Hippocampal formation (tissue), 2 donors: ENCODE measurements around the gene RGS17.
"Not testable (repeated sequence)": the region's sequence is repeated elsewhere in the genome, so short reads cannot be mapped to it uniquely, and the experiment has no call there.

ENCODE experiments used
- DNase-seq, 2 donors: peaks; one replicate each; lab custom pipeline; 2025; lab: John Stamatoyannopoulos, UW

RGS17 gene

DNA sequence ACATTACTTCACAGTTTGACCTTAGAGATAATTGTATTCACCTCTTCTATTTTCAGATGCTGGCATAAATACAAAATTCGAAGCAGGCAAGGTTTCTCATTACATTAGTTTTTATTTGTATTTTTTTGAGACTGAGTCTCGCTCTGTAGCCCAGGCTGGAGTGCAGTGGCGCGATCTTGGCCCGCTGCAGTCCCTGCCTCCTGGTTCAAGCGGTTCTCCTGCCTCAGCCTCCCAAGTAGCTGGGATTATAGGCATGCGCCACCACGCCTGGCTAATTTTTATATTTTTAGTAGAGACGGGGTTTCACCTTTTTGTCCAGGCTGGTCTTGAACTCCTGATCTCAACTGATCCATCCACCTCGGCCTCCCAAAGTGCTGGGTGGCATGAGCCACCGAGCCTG lies 145.8 kb downstream of the RGS17 start:
- not testable (repeated sequence) for DNase-seq

DNA sequence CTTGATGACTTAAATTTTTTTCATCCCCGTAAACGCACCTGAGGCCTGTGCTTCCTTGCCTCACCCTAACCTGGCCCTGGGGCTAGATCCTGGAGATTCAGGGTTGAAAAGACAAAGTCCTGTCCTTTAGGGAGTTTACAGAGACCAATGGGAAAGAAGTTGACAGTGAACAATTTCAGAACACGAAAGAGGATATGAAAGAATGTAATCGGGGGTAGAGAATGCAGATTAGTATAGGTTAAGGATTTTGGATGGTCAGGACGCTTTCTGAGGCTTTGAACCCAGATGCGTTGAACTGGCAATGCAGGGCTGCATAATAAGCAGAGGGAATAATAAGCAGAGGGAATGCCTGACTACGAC lies 146.6 kb downstream of the RGS17 start:
- DNase-seq: no peak

DNA sequence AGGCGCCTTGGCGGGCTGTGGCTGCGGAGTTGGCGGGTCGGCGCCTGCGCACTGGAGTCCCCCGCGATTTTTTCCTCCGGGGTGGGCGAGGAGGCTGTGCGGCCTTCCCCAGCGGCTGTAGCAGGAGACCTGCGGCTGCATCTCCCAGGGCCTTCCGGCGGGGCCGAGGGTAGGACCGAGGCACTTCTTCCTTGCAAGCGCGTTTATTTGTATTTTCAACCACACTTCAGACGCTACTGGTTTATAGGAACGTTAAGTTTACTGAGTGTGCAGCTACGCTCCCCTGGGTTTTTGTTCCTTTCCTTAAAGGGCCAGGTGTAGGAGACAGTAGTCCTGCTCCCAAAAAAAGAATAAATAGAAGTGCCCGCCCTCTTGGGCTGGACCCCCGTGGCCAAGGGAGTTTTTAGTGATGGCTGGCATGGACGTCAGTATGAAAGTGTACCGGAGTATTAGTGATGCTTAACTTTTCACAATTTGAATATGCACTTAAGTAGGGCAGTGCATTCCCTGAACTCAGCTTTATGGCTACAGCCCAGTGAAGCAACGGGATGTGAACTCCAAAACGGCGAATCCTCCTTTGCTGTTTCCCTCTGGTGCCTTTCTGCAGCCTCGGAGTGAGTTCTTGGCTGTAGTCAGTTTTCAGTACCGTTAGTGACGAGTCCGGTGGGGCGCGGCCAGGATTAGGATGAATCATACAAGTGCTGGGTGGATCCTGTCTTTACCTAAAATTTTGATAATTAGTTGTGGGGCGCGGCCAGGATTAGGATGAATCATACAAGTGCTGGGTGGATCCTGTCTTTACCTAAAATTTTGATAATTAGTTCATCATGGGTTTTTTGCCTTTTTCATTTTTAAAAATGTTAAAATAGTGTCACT lies 147.2 kb downstream of the RGS17 start:
- peak; percentile 92 to 94 for DNase-seq

DNA sequence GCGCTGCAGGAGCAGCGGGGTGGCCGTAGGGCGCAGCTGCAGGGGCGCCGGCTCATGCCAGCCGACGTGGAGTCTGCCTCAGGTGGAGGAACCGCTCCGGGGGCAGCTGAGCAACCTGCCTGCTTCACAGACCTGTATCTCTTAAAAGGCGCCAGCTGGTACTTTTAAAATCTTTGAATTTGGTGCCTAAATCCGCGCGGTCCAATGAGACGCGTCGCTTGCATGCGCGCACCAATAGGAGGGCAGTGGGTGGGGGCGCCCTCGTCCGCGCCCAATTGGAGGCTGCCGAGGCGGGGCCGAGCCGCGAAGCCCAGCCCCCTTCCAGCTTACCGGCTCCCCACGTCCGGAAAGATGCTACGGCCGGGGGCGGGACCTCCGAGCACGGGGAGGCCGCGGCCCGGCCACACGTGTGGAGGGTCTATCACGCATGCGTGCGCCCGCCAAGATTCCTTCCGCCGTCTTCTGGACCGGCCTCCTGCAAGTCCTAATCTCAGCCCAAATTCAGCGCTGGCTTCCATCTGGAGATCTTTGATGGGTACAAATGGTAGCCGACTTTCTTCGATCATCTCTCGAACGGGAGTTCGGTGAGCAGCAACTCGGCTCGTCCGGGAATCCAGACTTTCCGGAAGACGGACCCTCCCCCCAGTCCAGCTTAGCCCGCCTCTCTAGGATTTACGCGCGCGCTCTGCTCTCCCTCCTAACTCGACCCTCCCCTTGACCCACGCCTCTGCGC lies 148.0 kb downstream of the RGS17 start, which contains the start of gene FBXO5:
TSS of gene FBXO5 (minus strand) at position 138 of the 733 bp plus-strand sequence. CDS start at position 56, 82 bp downstream.
- peak; percentile 93 to 96 for DNase-seq

DNA sequence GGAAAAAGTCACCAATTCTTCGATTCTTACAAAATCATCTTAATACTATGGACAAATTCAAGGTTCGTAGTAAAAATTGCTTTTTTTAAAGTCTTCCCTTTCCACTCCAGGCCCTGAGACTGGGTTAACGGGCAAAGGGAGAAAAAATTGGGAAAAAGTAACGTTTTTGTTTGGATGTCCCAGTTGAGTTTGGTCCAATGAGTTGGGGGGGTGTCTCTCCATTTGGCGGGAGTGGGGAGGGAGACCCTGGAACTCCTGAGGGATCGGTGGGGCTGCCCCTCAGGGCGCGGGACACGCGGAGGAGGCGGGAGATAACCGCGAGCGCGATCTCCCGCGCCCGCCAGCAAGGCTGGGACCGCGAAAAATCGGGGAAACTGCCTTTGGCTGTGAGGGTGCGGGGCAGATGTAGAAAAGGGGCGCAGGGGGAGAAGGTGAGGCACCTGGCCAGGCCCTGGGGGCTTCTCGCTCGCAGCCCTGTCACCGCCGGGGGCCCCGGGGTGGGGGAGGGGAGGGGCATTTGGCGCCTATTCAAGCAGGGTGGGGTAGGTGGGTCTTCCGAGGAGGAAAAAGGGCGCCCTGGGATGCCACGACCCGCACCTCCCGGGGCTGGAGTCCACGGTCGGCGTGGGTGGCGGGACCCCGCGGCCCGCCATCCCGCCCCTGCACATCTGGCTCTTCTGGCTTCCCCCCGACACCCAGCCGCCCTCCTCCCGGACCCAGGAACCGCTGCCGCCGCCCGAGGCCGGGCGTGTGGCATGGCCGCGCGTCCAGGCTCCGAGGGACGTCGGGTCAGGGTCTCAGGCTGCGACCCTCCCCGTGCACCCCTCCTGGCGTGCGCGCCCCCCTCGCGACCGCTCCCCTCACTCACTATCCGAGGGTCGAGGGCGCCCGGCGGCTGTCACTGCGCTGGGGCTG lies 148.8 kb downstream of the RGS17 start:
- DNase-seq: no peak

DNA sequence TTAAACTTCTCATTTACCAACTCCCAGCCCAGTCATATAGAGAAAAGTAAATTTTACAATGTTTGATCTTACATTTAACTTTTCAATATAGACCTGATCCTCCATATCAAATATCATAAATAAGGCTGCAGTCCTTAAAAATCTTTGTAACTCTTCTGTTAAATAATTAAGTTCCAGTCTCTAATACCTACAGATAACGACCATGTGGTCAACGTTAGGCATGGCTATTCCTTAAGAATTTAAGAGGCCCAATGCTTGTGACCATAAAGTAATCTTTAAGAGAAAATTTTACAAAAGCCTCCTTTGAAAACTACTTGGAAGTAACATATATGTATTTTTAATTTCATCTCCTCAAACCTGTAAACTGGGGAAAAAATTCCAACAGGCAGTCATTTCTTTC lies 149.9 kb downstream of the RGS17 start:
- no peak for DNase-seq

DNA sequence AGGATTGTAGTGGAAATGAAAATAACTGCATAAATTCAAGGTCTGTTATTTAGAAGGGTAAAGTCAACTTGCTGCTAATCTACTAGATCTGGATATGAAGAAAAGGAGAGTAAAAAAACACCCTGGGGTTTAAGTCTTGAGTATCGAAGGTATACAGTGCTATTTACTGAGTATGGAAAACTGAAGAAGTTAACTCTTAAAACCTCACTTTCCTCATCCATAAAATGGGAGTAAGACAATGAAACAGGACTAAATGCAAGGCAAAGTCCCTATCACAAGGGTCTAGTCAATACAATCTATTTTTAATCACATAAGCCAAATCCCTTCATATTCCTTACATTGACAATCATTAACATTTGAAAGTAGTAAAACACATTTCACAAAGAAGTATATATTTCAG lies 150.4 kb downstream of the RGS17 start:
- no peak for DNase-seq

DNA sequence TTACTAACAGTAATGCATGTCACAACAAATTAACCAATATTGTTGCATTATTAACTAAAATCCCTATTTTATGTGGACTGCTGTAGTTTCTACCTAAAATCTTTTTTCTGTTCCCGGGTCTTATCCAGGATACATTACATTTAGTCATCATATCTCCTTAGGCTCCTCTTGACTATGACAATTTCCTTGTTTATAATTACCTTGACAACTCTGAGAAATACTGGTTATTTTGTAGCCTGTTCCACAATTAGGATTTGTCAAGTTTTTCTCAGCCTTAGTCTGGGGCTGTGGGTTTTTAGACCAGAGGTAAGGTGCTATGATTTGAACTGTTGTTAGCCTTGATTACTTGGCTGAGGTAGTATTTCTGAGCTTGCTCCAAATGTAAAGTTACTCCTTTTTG lies 152.0 kb downstream of the RGS17 start:
- no peak for DNase-seq

DNA sequence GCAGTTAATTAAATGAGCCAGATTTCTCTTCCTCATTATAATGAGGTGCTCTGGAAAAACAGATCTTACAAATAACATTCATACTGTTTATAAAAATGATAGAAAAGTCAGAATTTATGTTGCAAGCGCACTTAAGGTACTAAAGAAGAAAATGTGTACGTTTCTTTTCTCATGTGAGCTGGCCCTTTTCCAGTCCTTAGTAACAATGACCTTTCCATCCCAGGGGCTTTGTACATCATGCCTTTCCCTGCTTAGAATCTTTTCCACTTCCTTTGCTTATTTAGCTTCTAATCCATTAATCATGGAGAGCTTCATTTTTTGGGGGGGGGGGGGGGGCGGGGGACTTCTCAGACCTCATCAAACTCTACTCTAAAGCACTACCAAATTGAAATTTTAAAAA lies 153.0 kb downstream of the RGS17 start:
- DNase-seq: no peak

DNA sequence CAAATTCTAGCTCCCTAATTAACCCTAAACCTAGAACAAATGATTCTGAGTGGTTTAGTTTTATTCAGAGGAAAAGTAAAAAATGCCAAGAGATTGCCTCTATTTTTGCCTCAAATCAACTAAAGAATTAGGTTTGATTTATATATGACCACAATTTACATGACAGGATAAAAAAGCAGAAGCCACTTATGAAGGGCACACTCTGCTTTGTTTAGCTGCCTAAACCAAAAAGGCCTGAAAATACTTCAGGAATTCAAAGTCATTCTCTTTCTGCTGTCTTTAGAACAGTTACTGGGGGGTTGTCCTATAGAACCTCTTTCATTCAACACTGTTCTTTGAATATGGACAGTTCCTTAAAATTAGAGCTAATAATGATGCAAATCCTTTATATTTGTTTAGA lies 153.5 kb downstream of the RGS17 start:
- DNase-seq: no peak

DNA sequence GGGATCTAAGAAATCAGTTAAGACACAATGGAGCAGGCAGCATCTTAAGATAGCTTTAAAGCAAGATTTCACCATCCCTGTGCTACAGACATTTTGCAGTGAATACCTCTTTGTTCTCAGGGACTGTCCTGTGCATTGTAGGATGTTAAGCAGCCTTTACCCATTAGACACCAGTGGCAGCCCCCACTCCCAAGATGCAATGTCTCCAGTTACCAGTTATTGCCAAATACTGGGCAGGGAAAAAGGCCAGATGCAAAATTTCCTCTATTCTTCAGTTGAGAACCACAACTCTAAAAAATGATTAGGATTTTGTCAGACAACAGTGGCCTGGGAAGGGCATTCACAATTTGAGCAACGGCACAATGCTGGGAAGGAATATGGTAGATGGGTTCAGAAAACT lies 154.3 kb downstream of the RGS17 start:
- DNase-seq: no peak

DNA sequence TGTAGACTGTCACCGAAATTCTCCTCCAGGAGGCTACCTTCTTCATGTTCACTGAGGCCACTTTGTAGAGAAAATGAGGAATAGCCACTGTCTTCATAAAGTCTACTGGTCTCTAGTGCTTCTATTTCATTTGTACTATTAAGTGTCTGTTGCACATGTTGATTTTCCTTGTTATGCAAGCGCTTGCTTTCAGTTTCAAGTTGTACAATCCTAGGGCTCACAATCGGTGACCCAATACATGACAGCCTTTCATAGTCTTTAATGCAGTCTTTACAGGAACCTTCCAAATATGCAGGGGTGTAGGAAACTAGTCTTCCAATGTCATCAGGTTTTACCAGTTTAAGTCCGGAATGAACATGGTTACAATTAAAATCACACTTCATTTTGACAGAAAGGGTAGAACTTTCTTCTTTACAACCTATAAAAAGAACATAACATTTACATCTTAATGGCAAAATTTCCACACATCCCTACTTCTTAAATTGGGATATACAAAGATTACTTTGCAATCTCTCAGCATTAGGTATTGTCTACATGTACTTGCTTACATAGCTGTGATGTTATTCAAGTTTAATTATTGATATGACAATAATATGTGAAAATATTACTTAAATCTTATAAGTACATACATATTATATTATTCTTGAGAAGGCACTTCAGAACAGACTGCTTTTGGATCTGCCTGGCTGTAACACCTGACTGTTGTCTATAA lies 155.7 kb downstream of the RGS17 start:
- no peak for DNase-seq

DNA sequence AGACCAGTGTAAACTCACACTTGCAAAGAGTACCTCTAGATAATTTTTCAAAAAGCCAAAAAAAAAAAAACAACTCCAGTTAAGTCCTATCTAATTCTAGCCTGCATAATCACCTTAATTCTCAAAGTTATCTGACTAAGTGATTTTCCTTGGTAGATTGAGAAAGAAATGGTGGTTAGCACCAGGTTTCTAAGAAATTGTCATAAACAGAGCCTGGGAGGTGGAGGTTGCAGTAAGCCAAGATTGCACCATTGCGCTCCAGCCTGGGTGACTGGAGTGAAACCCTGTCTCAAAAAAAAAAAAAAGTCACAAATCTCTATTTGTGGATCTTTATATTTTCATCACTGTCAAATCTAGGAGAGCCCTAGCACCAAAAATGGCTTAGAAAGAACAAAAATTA lies 157.2 kb downstream of the RGS17 start:
- no peak for DNase-seq

DNA sequence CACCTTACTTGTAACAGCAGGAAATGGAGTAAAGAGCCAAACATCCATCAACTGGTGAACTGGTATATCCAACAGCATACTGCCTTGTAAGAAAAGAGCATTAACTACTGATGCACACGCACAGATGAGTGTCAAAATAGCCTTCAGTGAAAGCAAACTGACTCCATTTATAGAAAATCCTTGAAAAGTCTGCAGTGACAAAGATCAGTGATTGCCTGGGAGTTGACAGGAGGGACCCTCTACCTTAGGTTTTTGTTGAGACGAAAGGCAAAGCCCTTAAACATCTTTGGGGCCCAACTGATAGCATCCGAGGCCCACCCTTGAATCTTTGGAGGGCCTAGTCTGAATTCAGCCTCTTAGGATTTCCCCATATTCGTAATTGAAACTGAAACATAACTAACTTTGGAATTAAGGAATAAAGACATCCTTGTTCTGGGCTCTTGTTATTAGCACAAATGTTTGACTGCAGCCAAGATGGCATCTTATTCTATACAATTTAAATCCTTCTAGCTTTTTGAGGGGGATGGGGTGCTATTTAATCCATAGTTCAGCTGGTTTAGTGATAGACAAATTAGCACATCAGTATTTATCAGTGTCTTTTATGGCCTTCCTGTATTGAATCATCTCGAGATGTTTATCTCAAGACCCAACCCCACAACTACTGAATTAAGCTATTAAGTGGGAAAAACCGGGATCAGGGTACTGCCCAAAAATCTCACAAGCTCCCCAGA lies 161.2 kb downstream of the RGS17 start:
- no peak for DNase-seq

DNA sequence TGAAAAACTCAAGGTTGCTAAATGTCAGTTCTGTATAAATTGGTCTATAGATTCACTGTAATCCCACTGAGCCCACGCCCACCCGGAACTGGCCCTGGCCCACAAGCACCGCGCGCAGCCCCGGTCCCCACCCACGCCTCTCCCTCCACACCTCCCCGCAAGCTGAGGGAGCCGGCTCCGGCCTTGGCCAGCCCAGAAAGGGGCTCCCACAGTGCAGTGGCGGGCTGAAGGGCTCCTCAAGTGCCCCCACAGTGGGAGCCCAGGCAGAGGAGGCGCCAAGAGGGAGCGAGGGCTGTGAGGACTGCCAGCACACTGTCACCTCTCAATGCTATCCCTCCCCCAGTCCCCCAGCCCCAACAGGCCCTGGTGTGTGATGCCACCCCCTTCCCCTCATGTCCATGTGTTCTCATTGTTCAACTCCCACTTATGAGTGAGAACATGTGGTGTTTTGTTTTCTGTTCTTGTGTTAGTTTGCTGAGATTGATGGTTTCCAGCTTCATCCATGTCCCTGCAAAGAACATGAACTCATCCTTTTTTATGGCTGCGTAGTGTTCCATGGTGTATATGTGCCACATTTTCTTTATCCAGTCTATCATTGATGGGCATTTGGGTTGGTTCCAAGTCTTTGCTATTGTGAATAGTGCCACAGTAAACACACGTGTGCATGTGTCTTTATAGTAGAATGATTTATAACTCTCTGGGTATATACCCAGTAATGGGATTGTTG lies 164.8 kb downstream of the RGS17 start:
- DNase-seq: not testable (repeated sequence)

DNA sequence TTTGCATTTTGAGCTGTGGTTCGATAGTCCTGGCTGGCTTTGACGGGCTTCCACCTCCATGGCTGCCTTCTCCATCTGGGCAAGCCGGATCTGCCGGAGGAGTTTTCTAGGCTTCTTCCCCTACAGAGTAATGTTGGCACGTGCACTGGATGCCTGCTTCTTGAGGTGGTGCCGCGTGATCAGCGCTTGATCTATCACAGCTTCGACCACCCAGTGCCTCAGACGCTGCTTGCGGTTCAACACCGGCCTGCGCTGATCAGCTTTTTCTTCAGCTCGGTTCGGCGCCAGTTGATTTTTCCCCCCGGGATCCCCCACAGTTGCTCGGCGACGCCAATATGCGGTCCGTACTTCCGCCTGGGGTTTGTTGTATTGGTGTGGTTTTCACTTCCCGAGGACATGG lies 171.7 kb downstream of the RGS17 start:
- DNase-seq: no peak

DNA sequence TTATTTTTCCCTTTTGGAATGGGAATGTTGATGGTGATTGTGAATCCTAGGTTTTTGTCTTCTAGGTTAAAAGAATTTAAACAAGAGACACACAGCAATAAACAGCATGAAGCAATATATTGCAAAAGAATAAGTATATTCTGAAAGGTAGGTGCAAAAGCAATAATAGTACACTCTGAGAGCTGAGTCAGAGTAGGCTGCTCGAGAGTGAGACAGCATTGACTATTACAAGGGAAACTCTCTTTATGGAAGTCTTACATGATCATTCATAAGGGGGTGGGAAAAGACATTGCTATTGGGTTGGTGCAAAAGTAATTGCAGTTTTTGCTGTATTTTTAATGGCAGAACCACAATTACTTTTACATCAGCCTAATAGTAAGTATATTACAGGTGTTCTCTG lies 173.3 kb downstream of the RGS17 start:
- no peak for DNase-seq
